Spleen (tissue), 11 donors: ENCODE data around the gene RBM22. TPM values are rescaled to one million over a fixed set of nuclear protein-coding genes. Genes with fewer than 3 reads are reported as not detected.

Experiments used
- DNase-seq: peaks from one replicate; pipeline ENCODE4 v3.0.0-alpha.2; 2020
- H3K27ac ChIP-seq, 8 donors: fragments of 200-600 bp; sonication (generic) in 7 of 8; 1 replicate in 4 of 8; 2 replicates in 4 of 8; pipeline versions ENCODE4 v1.5.0 to v1.8.0; 2016 to 2021; ENCODE audit warnings: inconsistent platforms in 4 of 8, mild to moderate bottlenecking in 4 of 8, moderate library complexity in 1 of 8
- H3K27me3 ChIP-seq, 7 donors: fragments of 200-600 bp; sonication (generic) in 6 of 7; replicated peaks in 1 of 7; 1 replicate in 4 of 7; 2 replicates in 3 of 7; pipeline versions ENCODE4 v1.5.0 to v1.8.0; 2016 to 2021; ENCODE audit warnings: inconsistent platforms in 3 of 7, mild to moderate bottlenecking in 1 of 7
- H3K36me3 ChIP-seq, 6 donors: fragments of 200-600 bp; sonication (generic) in 5 of 6; 1 replicate in 4 of 6; 2 replicates in 2 of 6; pipeline versions ENCODE4 v1.5.0 to v1.8.0; 2016 to 2021; ENCODE audit warnings: inconsistent platforms in 2 of 6
- H3K4me1 ChIP-seq, 6 donors: fragments of 200-600 bp; sonication (generic) in 5 of 6; 1 replicate in 3 of 6; 2 replicates in 3 of 6; pipeline versions ENCODE4 v1.5.0 to v1.8.0; 2016 to 2021; ENCODE audit warnings: inconsistent platforms in 3 of 6
- H3K4me3 ChIP-seq, 8 donors: fragments of 200-600 bp; sonication (generic) in 7 of 8; 1 replicate in 4 of 8; 2 replicates in 4 of 8; pipeline versions ENCODE4 v1.5.0 to v1.8.0; 2016 to 2021; ENCODE audit warnings: inconsistent platforms in 4 of 8, mild to moderate bottlenecking in 4 of 8, moderate library complexity in 2 of 8
- H3K9me3 ChIP-seq, 8 donors: fragments of 200-600 bp; sonication (generic) in 7 of 8; 1 replicate in 4 of 8; 2 replicates in 4 of 8; pipeline versions ENCODE4 v1.5.0 to v1.8.0; 2016 to 2021; ENCODE audit warnings: inconsistent platforms in 4 of 8
- POLR2A ChIP-seq, 3 donors: fragments of 450-650 bp; IDR thresholded peaks; one replicate each; pipeline ENCODE4 v1.5.1; 2017; ENCODE audit warnings: antibody characterized with exemption in 3 of 3, mild to moderate bottlenecking in 1 of 3
- POLR2AphosphoS5 ChIP-seq, 3 donors: sonication (generic); formaldehyde crosslinking; IDR thresholded peaks; one replicate each; pipeline ENCODE4 v1.5.1; 2017; ENCODE audit warnings: antibody characterized with exemption in 3 of 3
- WGBS, 5 donors: extraction: QIAGEN DNeasy Blood & Tissue Kit in 3 of 5; methylation state at CpG; one replicate each; pipeline versions ENCODE4 v1.1.5 to v1.1.7; 2013 to 2018; 5-methylcytosine and 5-hydroxymethylcytosine counted together
- intact Hi-C: fragments of 100-400 bp; cut with DNase I; formaldehyde crosslinking; loops from one replicate; pipeline ENCODE4 v1.15.0; 2023; ENCODE audit warnings: low total_unique reads
- polyA plus RNA-seq, 3 donors: library from polyadenylated mRNA; stranded (reverse); fragments of 200-250 nt; gene quantifications; one replicate each; pipeline ENCODE4 v1.2.1, GENCODE V29; 2013
- total RNA-seq, 7 donors: library from RNA; depleted of rRNA in 3 of 7; stranded (reverse); fragments of >200 nt in 3 of 7; fragmentation: NEBNext Ultra II Directional in 4 of 7; extraction: Animal tissue kit (Norgen Biotek cat#: 25700) in 4 of 7; gene quantifications; one replicate each; pipeline versions ENCODE4 v1.1.0 to v1.2.1, GENCODE V29; 2016 to 2021
- TF ChIP-seq, protein P1 (sequence below), 11 experiments: fragments of 200-600 bp in 7 of 11; fragments of 450-650 bp in 4 of 11; sonication (generic) in 4 of 11; IDR thresholded peaks in 8 of 11; conservative IDR thresholded peaks in 3 of 11; 1 replicate in 7 of 11; 2 replicates in 4 of 11; pipeline versions ENCODE4 v1.4.0 to v1.8.0; 2016 to 2021; ENCODE audit warnings: antibody characterized with exemption in 11 of 11, inconsistent platforms in 4 of 11, mild to moderate bottlenecking in 1 of 11
- donor health status: healthy with polysubstance abuse.
- donor health status: DM: no; HTN: no; CAD: no; lungs with moderate emphysema.
- donor health status: DM: no; HTN: no; CAD: no.
- donor health status: Bipolar disorder and iron deficiency.
- donor health status: healthy.
- donor health status: DM: no; HTN: no; CAD: no.
- donor health status: DM: yes; HTN: yes; CAD: no.

RBM22 gene
- total and polyA plus RNA-seq, 10 donors, result 31.4 to 66.9 (median 56.5) TPM

DNA sequence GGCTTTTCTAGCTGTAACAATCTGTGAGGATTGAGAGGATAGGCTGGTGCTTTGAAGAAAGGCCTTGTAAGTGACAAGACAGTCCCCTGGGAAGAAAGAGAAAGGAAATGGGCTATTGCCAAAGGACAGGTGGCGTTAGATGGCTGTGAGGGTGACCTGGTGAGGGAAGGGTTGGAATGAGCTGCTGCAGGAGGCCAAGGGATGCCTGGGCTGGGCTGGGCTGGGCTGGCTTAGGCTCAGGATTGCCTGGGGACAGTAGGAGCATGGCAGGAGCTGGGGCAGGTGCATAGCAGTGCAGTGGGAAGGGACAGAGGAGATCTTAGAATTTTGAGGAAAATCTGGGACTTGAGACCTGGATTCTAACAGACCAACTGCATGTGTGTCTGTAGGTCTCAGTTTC lies 49.5 kb downstream of the RBM22 start:
- TF ChIP-seq, protein P1, sequence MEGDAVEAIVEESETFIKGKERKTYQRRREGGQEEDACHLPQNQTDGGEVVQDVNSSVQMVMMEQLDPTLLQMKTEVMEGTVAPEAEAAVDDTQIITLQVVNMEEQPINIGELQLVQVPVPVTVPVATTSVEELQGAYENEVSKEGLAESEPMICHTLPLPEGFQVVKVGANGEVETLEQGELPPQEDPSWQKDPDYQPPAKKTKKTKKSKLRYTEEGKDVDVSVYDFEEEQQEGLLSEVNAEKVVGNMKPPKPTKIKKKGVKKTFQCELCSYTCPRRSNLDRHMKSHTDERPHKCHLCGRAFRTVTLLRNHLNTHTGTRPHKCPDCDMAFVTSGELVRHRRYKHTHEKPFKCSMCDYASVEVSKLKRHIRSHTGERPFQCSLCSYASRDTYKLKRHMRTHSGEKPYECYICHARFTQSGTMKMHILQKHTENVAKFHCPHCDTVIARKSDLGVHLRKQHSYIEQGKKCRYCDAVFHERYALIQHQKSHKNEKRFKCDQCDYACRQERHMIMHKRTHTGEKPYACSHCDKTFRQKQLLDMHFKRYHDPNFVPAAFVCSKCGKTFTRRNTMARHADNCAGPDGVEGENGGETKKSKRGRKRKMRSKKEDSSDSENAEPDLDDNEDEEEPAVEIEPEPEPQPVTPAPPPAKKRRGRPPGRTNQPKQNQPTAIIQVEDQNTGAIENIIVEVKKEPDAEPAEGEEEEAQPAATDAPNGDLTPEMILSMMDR (IDR thresholded peaks at IDR 0.05 in 8 of 11, conservative IDR thresholded peaks at IDR 0.05 in 3 of 11), result no peak
- TF ChIP-seq POLR2A (IDR thresholded peaks at IDR 0.05), result no peak
- peaks cover 0 to 57% (median 22%) of the 10 kb centered on the region in 6 donors for H3K36me3 ChIP-seq
- no peaks in the 10 kb centered on the region for H3K27me3 ChIP-seq
- H3K4me1 ChIP-seq, result peaks cover 10 to 88% (median 49%) of the 10 kb centered on the region in 6 donors
- no peak for DNase-seq
- H3K27ac ChIP-seq, result peak overlapping the region in 6 of 8 donors; percentile 7 to 66 (median 45)
- no peak overlapping the region for H3K4me3 ChIP-seq
- WGBS, 5 donors, result 25 to 57% (median 50%) methylated on average over 1 of the region's 1 CpG
- H3K9me3 ChIP-seq, result no peaks in the 10 kb centered on the region
- intact Hi-C loops, result no loop called here

DNA sequence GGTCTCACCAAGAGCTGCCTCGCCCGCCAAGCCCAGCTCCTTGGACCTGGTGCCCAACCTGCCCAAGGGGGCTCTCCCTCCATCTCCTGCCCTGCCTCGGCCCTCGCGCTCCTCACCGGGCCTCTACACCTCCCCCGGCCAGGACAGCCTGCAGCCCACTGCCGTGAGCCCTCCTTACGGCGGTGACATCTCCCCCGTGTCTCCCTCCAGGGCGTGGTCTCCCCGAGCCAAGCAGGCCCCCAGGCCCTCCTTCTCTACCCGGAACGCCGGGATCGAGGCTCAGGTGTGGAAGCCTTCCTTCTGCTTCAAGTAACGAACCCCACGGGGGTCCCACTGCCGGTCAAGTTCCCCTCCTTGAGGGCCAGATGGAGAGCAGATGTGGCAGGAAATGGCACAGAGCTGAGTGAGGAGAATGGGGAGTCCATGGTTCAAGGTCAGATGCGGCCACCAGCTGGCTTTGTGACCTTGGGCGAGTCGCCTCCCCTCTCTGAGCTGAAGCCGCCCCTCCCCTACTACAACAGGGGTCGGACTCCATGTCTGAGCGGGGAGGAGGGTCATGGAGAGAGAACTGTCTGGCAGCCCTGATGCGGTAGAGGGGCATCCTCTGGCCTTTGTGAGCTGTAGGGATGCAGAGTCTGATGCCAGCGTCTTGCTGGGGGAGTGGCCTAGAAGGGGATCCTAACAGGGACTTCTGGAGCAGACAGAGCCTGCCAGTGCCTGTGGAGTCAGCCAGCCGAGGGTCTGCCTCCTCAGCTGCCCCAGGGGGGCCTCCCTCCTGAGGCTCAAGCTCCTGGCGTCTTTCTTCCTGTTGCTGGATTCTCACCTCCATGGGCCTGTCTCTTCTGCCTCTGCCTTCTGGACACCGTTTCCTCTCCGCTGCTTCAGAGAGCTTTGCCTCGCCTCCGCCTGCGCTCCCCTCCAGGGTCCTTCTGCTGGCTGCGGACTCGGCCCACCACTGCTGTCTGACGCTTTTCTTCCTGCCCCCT lies 50.5 kb downstream of the RBM22 start:
- TF ChIP-seq, protein P1 (IDR thresholded peaks at IDR 0.05 in 8 of 11, conservative IDR thresholded peaks at IDR 0.05 in 3 of 11), result no peak
- TF ChIP-seq POLR2AphosphoS5 (IDR thresholded peaks at IDR 0.05) (peak in 2 of 3 donors; percentile 15 to 45), POLR2A (IDR thresholded peaks at IDR 0.05) (no peak)
- Histone ChIP-seq H3K27me3 (no peaks in the 10 kb centered on the region), H3K36me3 (peaks cover 0 to 57% (median 22%) of the 10 kb centered on the region in 6 donors), H3K4me1 (peaks cover 4 to 88% (median 49%) of the 10 kb centered on the region in 6 donors), H3K9me3 (no peaks in the 10 kb centered on the region), H3K4me3 (no peak overlapping the region), H3K27ac (peak overlapping the region; percentile 26 to 66 (median 50))
- DNase-seq, result no peak
- intact Hi-C loops, result no loop called here
- WGBS, 5 donors, result 74 to 83% (median 76%) methylated on average over 28 to 38 of the region's 38 CpGs

DNA sequence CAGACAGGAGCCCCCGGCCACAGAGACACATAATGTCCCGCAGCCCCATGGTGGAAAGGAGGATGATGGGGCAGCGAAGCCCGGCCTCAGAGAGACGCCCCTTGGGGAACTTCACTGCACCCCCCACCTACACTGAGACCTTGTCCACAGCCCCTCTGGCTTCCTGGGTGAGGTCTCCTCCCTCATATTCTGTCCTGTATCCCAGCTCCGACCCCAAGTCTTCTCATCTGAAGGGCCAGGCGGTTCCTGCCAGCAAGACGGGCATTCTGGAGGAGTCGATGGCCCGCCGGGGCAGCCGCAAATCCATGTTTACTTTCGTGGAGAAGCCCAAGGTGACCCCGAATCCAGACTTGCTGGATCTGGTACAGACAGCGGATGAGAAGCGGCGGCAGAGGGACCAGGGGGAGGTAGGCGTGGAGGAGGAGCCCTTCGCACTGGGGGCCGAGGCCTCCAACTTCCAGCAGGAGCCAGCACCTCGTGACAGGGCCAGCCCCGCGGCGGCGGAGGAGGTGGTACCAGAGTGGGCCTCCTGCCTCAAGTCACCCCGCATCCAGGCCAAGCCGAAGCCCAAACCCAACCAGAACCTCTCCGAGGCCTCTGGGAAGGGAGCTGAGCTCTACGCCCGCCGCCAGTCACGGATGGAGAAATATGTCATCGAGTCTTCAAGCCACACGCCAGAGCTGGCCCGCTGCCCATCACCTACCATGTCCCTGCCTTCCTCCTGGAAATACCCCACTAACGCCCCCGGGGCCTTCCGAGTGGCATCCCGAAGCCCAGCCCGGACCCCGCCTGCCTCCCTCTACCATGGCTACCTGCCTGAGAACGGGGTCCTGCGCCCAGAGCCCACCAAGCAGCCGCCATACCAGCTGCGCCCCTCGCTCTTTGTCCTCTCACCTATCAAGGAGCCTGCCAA lies 51.5 kb downstream of the RBM22 start:
- Histone ChIP-seq H3K36me3 (peaks cover 0 to 57% (median 22%) of the 10 kb centered on the region in 6 donors), H3K27ac (peak overlapping the region; percentile 26 to 66 (median 50)), H3K4me3 (no peak overlapping the region), H3K27me3 (no peaks in the 10 kb centered on the region), H3K4me1 (peaks cover 13 to 94% (median 56%) of the 10 kb centered on the region in 6 donors), H3K9me3 (no peaks in the 10 kb centered on the region)
- WGBS, 5 donors, result 77 to 89% (median 84%) methylated on average over 42 to 46 of the region's 46 CpGs
- DNase-seq, result peak; percentile 74
- TF ChIP-seq, protein P1 (IDR thresholded peaks at IDR 0.05 in 8 of 11, conservative IDR thresholded peaks at IDR 0.05 in 3 of 11), result no peak
- TF ChIP-seq POLR2AphosphoS5 (IDR thresholded peaks at IDR 0.05), result peak in 2 of 3 donors; percentile 29 to 45
- no peak for TF ChIP-seq POLR2A (IDR thresholded peaks at IDR 0.05)
- intact Hi-C loops, result no loop called here
